ENCODE data around the gene SLC6A12. TPM values are rescaled to one million over a fixed set of nuclear protein-coding genes. Genes with fewer than 3 reads are reported as not detected.
"Not testable (repeated sequence)": the region's sequence is repeated elsewhere in the genome, so short reads cannot be mapped to it uniquely, and the experiment has no call there.

Gene SLC6A12
- total RNA-seq, 4 donors from 2014 or later: 0.28 to 2.4 TPM; not detected in 2

GRCh38 chr12:220946-221550 lies 7.1 kb upstream of the SLC6A12 start:
- Histone ChIP-seq H3K27me3 (no peaks in the 10 kb centered on the region), H3K27ac (no peak overlapping the region), H3K4me1 (no peaks in the 10 kb centered on the region), H3K9me3 (no peaks in the 10 kb centered on the region), H3K36me3 (no peaks in the 10 kb centered on the region), H3K4me3 (no peak overlapping the region)
- TF ChIP-seq POLR2A (IDR thresholded peaks at IDR 0.05) (no peak), CTCF (IDR thresholded peaks at IDR 0.05) (no peak)
- DNase-seq: no peak
- intact Hi-C loops (cut with DNase I; ENCODE audit: low total_unique reads): no loop called here

GRCh38 chr12:220491-220890 lies 6.5 kb upstream of the SLC6A12 start:
- Histone ChIP-seq H3K36me3 (no peaks in the 10 kb centered on the region), H3K4me1 (no peaks in the 10 kb centered on the region), H3K9me3 (no peaks in the 10 kb centered on the region), H3K27ac (no peak overlapping the region), H3K27me3 (no peaks in the 10 kb centered on the region), H3K4me3 (no peak overlapping the region)
- TF ChIP-seq CTCF (IDR thresholded peaks at IDR 0.05): no peak
- no peak for TF ChIP-seq POLR2A (IDR thresholded peaks at IDR 0.05)
- intact Hi-C loops (cut with DNase I; ENCODE audit: low total_unique reads): no loop called here
- DNase-seq: no peak

GRCh38 chr12:219891-220352 lies 6.0 kb upstream of the SLC6A12 start:
- no peak overlapping the region for H3K4me3 ChIP-seq
- no peaks in the 10 kb centered on the region for H3K9me3 ChIP-seq
- H3K27me3 ChIP-seq: no peaks in the 10 kb centered on the region
- no peak overlapping the region for H3K27ac ChIP-seq
- H3K36me3 ChIP-seq: no peaks in the 10 kb centered on the region
- TF ChIP-seq POLR2A (IDR thresholded peaks at IDR 0.05): no peak
- TF ChIP-seq CTCF (IDR thresholded peaks at IDR 0.05): peak in 3 of 4 experiments; percentile 5 to 42 (median 41)
- DNase-seq: peak in 1 of 2 donors; percentile 33
- intact Hi-C loops (cut with DNase I; ENCODE audit: low total_unique reads): no loop called here
- H3K4me1 ChIP-seq: no peaks in the 10 kb centered on the region

GRCh38 chr12:218728-219590 lies 5.0 kb upstream of the SLC6A12 start:
- DNase-seq: no peak
- H3K27me3 ChIP-seq: no peaks in the 10 kb centered on the region
- no peaks in the 10 kb centered on the region for H3K36me3 ChIP-seq
- intact Hi-C loops (cut with DNase I; ENCODE audit: low total_unique reads): no loop called here
- TF ChIP-seq CTCF (IDR thresholded peaks at IDR 0.05) (no peak), POLR2A (IDR thresholded peaks at IDR 0.05) (no peak)
- H3K4me3 ChIP-seq: no peak overlapping the region
- no peaks in the 10 kb centered on the region for H3K9me3 ChIP-seq
- no peak overlapping the region for H3K27ac ChIP-seq
- no peaks in the 10 kb centered on the region for H3K4me1 ChIP-seq

GRCh38 chr12:218221-218620 lies 4.3 kb upstream of the SLC6A12 start:
- no peak for DNase-seq
- no peaks in the 10 kb centered on the region for H3K27me3 ChIP-seq

GRCh38 chr12:217029-217428 lies 3.1 kb upstream of the SLC6A12 start:
- H3K36me3 ChIP-seq; DNase-seq; intact Hi-C loops (cut with DNase I; ENCODE audit: low total_unique reads); H3K4me3 ChIP-seq; H3K4me1 ChIP-seq; H3K27me3 ChIP-seq; H3K9me3 ChIP-seq; H3K27ac ChIP-seq: not testable (repeated sequence)

More at GRCh38 chr12:218221-218620, 4.3 kb upstream of the SLC6A12 start:
- no peak overlapping the region for H3K27ac ChIP-seq
- H3K36me3 ChIP-seq: no peaks in the 10 kb centered on the region
- intact Hi-C loops (cut with DNase I; ENCODE audit: low total_unique reads): no loop called here
- TF ChIP-seq CTCF (IDR thresholded peaks at IDR 0.05): no peak
- TF ChIP-seq POLR2A (IDR thresholded peaks at IDR 0.05): no peak
- H3K4me3 ChIP-seq: no peak overlapping the region
- H3K4me1 ChIP-seq: no peaks in the 10 kb centered on the region
- no peaks in the 10 kb centered on the region for H3K9me3 ChIP-seq

Measured in uterus (tissue), 4 donors.